ENCODE measurements around the gene EIF3A.

EIF3A gene

DNA sequence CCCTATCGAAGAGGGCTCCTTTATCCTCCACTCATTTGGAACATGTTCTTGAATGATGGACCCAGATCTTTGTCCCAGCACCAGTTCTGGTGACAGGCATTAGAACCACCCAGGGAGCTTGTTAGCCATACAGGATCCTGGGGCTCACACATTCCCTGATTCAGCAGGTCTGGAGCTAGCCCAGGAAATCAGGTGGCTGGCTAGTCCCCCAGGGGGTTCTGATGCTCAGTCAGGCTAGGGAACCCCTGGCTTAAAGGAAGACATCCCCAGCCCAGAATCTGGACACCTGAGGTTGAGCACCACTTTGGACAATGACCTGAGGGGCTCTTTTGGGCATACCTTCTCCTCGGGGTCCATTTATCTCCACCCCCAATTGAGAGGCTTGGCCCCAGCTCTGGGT is 88.1 kb downstream of the EIF3A start (continued):
- no peak for TF ChIP-seq ZNF555 (tag by site-specific recombination; conservative IDR thresholded peaks at IDR 0.05)
- TF ChIP-seq, protein P1, sequence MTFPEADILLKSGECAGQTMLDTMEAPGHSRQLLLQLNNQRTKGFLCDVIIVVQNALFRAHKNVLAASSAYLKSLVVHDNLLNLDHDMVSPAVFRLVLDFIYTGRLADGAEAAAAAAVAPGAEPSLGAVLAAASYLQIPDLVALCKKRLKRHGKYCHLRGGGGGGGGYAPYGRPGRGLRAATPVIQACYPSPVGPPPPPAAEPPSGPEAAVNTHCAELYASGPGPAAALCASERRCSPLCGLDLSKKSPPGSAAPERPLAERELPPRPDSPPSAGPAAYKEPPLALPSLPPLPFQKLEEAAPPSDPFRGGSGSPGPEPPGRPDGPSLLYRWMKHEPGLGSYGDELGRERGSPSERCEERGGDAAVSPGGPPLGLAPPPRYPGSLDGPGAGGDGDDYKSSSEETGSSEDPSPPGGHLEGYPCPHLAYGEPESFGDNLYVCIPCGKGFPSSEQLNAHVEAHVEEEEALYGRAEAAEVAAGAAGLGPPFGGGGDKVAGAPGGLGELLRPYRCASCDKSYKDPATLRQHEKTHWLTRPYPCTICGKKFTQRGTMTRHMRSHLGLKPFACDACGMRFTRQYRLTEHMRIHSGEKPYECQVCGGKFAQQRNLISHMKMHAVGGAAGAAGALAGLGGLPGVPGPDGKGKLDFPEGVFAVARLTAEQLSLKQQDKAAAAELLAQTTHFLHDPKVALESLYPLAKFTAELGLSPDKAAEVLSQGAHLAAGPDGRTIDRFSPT (tag by site-specific recombination; IDR thresholded peaks at IDR 0.05), result no peak
- no peak for TF ChIP-seq ZNF610 (tag by site-specific recombination; IDR thresholded peaks at IDR 0.05; ENCODE audit: borderline replicate concordance)

DNA sequence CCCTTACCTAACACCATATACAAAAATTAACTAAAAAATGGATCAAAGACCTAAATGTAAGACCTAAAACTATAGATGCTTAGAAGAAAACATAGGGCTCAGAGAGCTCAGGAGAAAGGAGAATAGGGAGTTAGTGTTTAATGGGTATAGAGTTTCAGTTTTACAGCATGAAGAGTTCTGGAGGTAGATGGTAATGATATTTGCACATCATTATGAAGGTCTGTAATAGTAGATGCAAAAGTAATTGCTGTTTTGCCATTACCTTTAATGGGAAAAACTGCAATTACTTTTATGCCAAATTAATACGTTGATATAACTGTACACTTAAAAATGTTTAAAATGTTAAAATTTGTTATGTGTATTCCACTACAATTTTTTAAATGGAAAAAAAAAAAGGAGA is 90.3 kb downstream of the EIF3A start:
- H3K4me3 ChIP-seq (ENCODE audit: low read depth, low read length), result no peak overlapping the region
- POLR2A ChIA-PET, result no interaction called here
- no peaks in the 10 kb centered on the region for H3K4me1 ChIP-seq (ENCODE audit: control insufficient read depth, insufficient read depth, low read length)
- H3K36me3 ChIP-seq (ENCODE audit: control insufficient read depth in 2 of 2, insufficient read depth in 1 of 2, low read length in 2 of 2), result no peaks in the 10 kb centered on the region
- CTCF ChIA-PET, result interaction anchor here (0.5 to 0.6 kb wide), 2 partner anchors 204 to 542 kb away, joined by 3 to 4 read pairs; no protein-coding TSS in a partner anchor
- no peaks in the 10 kb centered on the region; the same call in 1 of the 2 replicates for H3K9me3 ChIP-seq (ENCODE audit: control insufficient read depth, insufficient read depth, low read depth, low read length)
- TF ChIP-seq WT1 (tag by site-specific recombination; IDR thresholded peaks at IDR 0.05) (peak; percentile 99), GLIS1 (tag by site-specific recombination; IDR thresholded peaks at IDR 0.05) (peak; percentile 24; the same call in 1 of the 2 replicates), ZNF529 (tag by site-specific recombination; IDR thresholded peaks at IDR 0.05; ENCODE audit: insufficient replicate concordance) (peak; percentile 29), KLF8 (tag by site-specific recombination; IDR thresholded peaks at IDR 0.05) (no peak), PRDM1 (tag by site-specific recombination; IDR thresholded peaks at IDR 0.05) (no peak), OSR2 (tag by site-specific recombination; IDR thresholded peaks at IDR 0.05) (0 out of 2 replicates have a peak, but pooled peaks have one; percentile 36), ZIC2 (tag by site-specific recombination; IDR thresholded peaks at IDR 0.05) (no peak), ZNF558 (tag by site-specific recombination; IDR thresholded peaks at IDR 0.05) (0 out of 2 replicates have a peak, but pooled peaks have one; percentile 20)
- TF ChIP-seq, protein P2, sequence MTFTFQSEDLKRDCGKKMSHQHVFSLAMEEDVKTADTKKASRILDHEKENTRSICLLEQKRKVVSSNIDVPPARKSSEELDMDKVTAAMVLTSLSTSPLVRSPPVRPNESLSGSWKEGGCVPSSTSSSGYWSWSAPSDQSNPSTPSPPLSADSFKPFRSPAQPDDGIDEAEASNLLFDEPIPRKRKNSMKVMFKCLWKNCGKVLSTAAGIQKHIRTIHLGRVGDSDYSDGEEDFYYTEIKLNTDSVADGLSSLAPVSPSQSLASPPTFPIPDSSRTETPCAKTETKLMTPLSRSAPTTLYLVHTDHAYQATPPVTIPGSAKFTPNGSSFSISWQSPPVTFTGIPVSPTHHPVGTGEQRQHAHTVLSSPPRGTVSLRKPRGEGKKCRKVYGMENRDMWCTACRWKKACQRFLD (tag by site-specific recombination; IDR thresholded peaks at IDR 0.05), result no peak
- TF ChIP-seq, protein P3, sequence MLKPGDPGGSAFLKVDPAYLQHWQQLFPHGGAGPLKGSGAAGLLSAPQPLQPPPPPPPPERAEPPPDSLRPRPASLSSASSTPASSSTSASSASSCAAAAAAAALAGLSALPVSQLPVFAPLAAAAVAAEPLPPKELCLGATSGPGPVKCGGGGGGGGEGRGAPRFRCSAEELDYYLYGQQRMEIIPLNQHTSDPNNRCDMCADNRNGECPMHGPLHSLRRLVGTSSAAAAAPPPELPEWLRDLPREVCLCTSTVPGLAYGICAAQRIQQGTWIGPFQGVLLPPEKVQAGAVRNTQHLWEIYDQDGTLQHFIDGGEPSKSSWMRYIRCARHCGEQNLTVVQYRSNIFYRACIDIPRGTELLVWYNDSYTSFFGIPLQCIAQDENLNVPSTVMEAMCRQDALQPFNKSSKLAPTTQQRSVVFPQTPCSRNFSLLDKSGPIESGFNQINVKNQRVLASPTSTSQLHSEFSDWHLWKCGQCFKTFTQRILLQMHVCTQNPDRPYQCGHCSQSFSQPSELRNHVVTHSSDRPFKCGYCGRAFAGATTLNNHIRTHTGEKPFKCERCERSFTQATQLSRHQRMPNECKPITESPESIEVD (tag by site-specific recombination; IDR thresholded peaks at IDR 0.05), result peak; percentile 87
- H3K27ac ChIP-seq (ENCODE audit: extremely low read depth, low read depth, low read length), result no peak overlapping the region

DNA sequence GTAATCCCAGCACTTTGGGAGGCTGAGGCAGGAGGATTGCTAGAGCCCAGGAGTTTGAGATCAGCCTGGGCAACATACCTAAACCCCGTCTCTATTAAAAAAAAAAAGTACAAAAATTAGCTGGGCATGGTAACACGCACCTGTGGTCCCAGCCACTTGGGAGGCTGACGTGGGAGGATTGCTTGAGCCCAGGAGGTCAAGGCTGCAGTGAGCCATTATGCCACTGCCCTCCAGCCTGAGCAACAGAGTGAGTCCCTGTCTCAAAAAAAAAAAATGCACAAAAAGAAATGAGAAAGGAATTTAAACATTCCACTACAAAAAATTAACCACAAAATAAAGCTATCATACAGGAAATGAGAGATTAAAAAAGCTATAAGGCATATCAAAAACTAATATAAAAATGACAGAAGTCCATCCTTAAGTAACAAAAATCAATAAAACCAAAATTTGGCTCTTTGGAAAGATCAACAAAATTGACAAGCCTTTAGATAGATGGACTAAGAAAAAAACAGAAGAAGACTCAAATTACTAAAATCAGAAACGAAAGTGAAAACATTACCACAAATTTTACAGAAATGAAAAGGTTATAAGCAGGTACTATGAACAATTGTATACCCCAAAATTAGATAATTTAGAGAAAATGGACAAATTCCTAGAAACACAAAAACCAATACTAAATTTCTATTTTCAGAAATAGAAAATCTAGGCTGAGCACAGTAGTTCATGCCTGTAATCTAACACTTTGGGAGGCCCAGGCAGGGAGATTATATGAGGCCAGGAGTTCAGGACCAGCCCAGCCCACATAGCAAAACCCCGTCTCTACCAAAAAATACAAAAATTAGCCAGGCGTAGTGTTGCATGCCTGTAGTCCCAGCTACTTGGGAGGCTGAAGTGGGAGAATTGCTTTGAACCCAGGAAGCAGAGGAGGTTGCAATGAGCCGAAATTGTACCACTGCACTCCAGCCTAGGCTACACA is 93.5 kb downstream of the EIF3A start:
- CTCF ChIA-PET, result interaction anchor here (0.6 to 0.7 kb wide), 4 partner anchors 21 to 746 kb away, joined by 3 to 5 read pairs (median 4); no protein-coding TSS in a partner anchor
- TF ChIP-seq, protein P4, sequence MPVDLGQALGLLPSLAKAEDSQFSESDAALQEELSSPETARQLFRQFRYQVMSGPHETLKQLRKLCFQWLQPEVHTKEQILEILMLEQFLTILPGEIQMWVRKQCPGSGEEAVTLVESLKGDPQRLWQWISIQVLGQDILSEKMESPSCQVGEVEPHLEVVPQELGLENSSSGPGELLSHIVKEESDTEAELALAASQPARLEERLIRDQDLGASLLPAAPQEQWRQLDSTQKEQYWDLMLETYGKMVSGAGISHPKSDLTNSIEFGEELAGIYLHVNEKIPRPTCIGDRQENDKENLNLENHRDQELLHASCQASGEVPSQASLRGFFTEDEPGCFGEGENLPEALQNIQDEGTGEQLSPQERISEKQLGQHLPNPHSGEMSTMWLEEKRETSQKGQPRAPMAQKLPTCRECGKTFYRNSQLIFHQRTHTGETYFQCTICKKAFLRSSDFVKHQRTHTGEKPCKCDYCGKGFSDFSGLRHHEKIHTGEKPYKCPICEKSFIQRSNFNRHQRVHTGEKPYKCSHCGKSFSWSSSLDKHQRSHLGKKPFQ (tag by site-specific recombination; IDR thresholded peaks at IDR 0.05), result no peak
- TF ChIP-seq ZNF792 (tag by site-specific recombination; IDR thresholded peaks at IDR 0.05), result no peak
- TF ChIP-seq, protein P5, sequence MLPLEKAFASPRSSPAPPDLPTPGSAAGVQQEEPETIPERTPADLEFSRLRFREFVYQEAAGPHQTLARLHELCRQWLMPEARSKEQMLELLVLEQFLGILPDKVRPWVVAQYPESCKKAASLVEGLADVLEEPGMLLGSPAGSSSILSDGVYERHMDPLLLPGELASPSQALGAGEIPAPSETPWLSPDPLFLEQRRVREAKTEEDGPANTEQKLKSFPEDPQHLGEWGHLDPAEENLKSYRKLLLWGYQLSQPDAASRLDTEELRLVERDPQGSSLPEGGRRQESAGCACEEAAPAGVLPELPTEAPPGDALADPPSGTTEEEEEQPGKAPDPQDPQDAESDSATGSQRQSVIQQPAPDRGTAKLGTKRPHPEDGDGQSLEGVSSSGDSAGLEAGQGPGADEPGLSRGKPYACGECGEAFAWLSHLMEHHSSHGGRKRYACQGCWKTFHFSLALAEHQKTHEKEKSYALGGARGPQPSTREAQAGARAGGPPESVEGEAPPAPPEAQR (tag by site-specific recombination; IDR thresholded peaks at IDR 0.05), result no peak
- TF ChIP-seq, protein P6, sequence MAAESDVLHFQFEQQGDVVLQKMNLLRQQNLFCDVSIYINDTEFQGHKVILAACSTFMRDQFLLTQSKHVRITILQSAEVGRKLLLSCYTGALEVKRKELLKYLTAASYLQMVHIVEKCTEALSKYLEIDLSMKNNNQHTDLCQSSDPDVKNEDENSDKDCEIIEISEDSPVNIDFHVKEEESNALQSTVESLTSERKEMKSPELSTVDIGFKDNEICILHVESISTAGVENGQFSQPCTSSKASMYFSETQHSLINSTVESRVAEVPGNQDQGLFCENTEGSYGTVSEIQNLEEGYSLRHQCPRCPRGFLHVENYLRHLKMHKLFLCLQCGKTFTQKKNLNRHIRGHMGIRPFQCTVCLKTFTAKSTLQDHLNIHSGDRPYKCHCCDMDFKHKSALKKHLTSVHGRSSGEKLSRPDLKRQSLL (tag by site-specific recombination; IDR thresholded peaks at IDR 0.05), result no peak
- TF ChIP-seq, protein P7, sequence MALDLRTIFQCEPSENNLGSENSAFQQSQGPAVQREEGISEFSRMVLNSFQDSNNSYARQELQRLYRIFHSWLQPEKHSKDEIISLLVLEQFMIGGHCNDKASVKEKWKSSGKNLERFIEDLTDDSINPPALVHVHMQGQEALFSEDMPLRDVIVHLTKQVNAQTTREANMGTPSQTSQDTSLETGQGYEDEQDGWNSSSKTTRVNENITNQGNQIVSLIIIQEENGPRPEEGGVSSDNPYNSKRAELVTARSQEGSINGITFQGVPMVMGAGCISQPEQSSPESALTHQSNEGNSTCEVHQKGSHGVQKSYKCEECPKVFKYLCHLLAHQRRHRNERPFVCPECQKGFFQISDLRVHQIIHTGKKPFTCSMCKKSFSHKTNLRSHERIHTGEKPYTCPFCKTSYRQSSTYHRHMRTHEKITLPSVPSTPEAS (tag by site-specific recombination; IDR thresholded peaks at IDR 0.05), result no peak

More for the DNA sequence above, 93.5 kb downstream of the EIF3A start:
- Histone ChIP-seq H3K4me3 (ENCODE audit: low read depth, low read length) (no peak overlapping the region), H3K27ac (ENCODE audit: extremely low read depth, low read depth, low read length) (no peak overlapping the region), H3K4me1 (ENCODE audit: control insufficient read depth, insufficient read depth, low read length) (no peaks in the 10 kb centered on the region), H3K36me3 (ENCODE audit: control insufficient read depth in 2 of 2, insufficient read depth in 1 of 2, low read length in 2 of 2) (no peaks in the 10 kb centered on the region), H3K9me3 (ENCODE audit: control insufficient read depth, insufficient read depth, low read depth, low read length) (no peaks in the 10 kb centered on the region; the same call in 1 of the 2 replicates)
- POLR2A ChIA-PET, result interaction anchor here (0.6 kb wide), 1 partner anchor 13 kb away, joined by 3 read pairs; no protein-coding TSS in a partner anchor

Data from HEK293 (cell line).